Fibroblast of pulmonary artery (primary cell): ENCODE data around the gene HPD.

Experiments used
- DNase-seq: peaks from one replicate; pipeline ENCODE4 v3.0.0-alpha.2; 2010; ENCODE audit warnings: low read depth
- H3K4me3 ChIP-seq: replicated peaks from 2 replicates; pipeline ENCODE4 v1.5.1; 2011; ENCODE audit warnings: low read depth, mild to moderate bottlenecking, control low read depth, low read length, moderate library complexity
- CTCF ChIP-seq: IDR thresholded peaks from 2 replicates; pipeline ENCODE4 v1.5.1; 2011; ENCODE audit warnings: mild to moderate bottlenecking, control low read depth, low read length, inconsistent platforms; ENCODE audit errors: missing control alignments

Gene HPD

DNA sequence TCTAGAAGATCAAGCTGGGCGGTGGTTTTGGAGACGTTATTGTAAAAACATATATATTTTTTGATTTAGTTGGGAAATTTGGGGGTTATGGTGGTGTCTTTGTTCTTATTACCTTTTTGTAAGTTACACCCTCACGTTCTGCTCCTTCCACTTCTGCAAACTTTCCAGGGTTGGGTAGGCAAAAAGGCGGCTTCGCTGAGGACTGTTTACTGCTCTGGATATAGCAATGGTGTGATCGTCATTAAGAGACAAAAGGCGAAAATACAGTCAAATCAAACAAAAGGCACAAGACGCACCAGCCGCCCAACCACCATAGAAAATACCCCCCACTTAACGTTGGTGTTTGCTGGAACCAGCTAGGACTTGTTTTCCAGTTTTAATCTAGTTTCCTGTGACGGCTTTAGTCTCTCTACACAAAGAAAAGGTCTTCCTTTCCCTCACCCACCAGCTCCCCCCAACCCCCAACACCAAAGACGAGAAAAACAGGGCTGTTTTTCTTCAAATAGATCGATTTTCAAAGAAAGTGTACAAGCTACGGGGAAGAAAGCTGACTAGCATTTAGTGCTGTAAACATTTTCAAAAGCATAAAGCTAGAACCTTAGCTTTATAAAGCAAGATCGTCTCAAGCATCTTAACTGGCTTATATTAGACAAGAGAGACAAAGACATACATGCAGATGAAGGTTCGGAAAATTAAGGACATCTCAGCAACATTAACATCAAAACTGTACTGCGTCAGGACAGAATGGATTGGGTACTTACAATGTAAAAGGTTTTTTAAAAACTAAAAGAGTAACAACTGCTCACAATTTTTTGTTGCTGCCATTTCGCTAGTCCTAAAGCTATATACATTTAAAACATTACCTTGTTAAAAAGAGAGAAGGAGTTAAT, 56.8 kb downstream of the HPD start:
- H3K4me3 ChIP-seq = peak overlapping the region; percentile 78
- peak; percentile 77 for DNase-seq
- no peak for TF ChIP-seq CTCF

GRCh38 chr12:121800694-121801594, 57.7 kb downstream of the HPD start:
- DNase-seq = peak; percentile 85
- no peak for TF ChIP-seq CTCF
- peak overlapping the region; percentile 78 for H3K4me3 ChIP-seq

GRCh38 chr12:121799842-121800693, 58.6 kb downstream of the HPD start:
- no peak for TF ChIP-seq CTCF
- H3K4me3 ChIP-seq = peak overlapping the region; percentile 78
- peak; percentile 84 for DNase-seq

DNA sequence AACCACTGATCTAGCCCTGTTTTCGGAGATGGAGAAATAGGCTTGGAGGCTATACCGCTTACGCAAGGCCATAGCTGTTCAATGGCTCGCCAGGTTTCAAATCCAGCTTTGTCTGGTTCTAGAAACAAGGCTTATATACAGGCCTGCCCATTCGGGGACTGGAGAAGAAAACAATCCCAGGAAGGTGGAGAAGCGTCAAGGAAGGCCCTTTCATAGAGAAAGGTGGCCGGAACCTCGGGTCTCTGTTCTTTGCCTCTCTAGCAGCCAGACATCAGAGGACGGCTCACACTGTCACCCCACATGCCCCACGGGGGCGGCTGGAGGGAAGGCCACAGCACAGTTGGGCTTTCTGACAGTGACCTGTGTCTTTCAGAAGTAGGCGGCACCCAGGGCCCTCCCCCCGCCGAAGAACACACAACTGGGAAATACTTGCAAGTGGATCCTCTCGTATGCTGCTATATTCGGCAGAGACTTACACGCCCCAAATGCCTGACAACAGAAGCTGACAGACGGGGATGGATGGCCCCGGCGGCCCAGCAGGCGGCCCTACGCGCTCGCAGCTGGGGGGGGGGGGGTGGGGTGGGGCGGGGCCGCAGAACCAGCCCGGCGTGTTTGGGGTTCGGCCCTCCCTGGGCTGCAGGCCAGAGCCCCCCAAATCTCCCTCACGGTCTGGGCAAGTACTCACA, 59.4 kb downstream of the HPD start:
- peak; percentile 82 for DNase-seq
- TF ChIP-seq CTCF = no peak
- H3K4me3 ChIP-seq = peak overlapping the region; percentile 78

GRCh38 chr12:121798787-121799155, 59.9 kb downstream of the HPD start:
- no peak for TF ChIP-seq CTCF
- no peak for DNase-seq
- peak overlapping the region; percentile 78 for H3K4me3 ChIP-seq
